ENCODE results near the gene PKD1L1. TPM values are rescaled to one million over a fixed set of nuclear protein-coding genes. Genes with fewer than 3 reads are reported as not detected.

Gene PKD1L1
- total RNA-seq, 1 donor from 2014 or later: 0.05 TPM

DNA sequence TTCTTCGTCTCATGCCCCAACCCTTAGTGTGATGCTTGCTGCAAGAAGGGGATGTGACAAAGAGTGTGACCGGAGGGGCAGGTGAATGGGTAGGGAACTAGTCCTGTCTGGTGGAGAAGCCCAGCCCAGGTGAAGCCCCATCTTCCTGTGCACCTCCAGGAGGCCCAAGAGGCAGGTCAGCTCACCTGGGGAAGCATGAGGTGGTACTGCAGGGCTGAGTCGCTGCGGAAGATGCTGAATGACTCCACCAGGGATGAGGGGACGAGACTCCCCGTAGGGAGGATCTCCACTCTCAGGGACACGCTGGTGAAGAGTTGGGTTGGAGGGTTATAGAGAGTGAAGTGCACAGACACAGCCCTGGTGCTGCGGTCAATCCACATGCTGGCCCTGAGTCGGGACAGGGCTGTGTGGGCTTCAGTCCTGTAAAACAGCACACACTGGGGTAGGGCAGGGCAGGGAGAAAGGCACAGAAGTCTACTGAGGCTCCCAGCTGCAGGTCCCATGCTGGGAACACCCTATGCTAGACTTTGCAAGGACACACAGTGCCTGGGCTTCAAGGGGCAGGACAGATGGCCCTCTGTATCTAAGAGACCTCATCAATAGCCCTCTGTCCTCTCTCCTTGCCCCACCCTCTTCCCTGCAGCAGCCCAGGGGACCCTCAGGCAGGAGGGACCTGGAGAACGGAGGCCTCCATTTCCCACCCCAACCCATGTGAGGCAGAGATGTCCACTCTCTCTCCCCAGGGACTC, 136.5 kb downstream of the PKD1L1 start:
- H3K27me3 Mint-ChIP-seq (ENCODE audit: unreplicated experiment): no peaks in the 10 kb centered on the region
- no peak overlapping the region for H3K4me3 Mint-ChIP-seq (ENCODE audit: unreplicated experiment)
- TF ChIP-seq CTCF (IDR thresholded peaks at IDR 0.05): no peak
- H3K4me1 Mint-ChIP-seq (ENCODE audit: unreplicated experiment): peaks cover 21% of the 10 kb centered on the region
- H3K27ac Mint-ChIP-seq (ENCODE audit: unreplicated experiment): no peak overlapping the region
- no peak for DNase-seq (ENCODE audit: extremely low spot score, unreplicated experiment)
- H3K9me3 Mint-ChIP-seq (ENCODE audit: unreplicated experiment): no peaks in the 10 kb centered on the region
- H3K36me3 Mint-ChIP-seq (ENCODE audit: unreplicated experiment): no peaks in the 10 kb centered on the region

DNA sequence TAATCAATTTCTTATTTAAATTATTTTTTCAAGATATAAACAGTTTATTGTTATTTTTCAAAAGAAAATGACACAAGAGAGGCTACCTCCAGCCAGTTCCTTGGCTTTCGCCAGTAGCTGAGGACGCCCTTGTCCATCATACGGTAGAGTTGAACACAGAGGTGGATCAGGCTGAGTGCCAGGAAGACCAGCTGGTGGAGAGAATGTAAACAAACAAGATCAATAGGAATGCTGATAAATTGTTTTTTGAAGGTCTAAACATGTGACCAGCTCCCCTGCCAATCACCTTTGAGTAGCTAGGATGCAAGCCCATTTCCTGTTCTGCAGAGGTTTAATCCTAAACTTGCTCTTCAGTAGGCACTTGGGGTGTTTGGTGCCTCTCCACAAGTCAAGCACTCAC, 138.9 kb downstream of the PKD1L1 start:
- no peaks in the 10 kb centered on the region for H3K36me3 Mint-ChIP-seq (ENCODE audit: unreplicated experiment)
- H3K27me3 Mint-ChIP-seq (ENCODE audit: unreplicated experiment): no peaks in the 10 kb centered on the region
- no peak for DNase-seq (ENCODE audit: extremely low spot score, unreplicated experiment)
- no peaks in the 10 kb centered on the region for H3K9me3 Mint-ChIP-seq (ENCODE audit: unreplicated experiment)
- no peak for TF ChIP-seq CTCF (IDR thresholded peaks at IDR 0.05)
- no peak overlapping the region for H3K4me3 Mint-ChIP-seq (ENCODE audit: unreplicated experiment)
- H3K4me1 Mint-ChIP-seq (ENCODE audit: unreplicated experiment): peaks cover 3% of the 10 kb centered on the region
- H3K27ac Mint-ChIP-seq (ENCODE audit: unreplicated experiment): no peak overlapping the region

DNA sequence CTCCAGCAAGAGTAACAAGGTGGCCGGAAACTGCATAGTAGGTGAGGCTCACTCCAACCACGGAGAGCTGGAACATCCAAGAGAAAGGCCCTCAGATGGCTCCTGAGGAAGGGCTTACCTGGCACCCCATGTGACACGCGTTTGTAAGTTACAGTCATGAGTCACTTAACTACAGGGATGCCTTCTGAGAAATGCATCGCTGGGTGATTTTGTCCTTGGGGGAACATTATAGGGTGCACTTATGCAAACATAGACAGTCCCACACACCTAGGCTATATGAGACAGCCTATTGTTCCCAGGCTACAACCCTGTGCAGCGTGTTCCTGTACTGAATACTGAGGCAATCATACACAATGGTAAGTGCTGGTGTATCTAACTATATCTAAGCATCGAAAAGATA, 139.9 kb downstream of the PKD1L1 start:
- DNase-seq (ENCODE audit: extremely low spot score, unreplicated experiment): no peak
- no peaks in the 10 kb centered on the region for H3K27me3 Mint-ChIP-seq (ENCODE audit: unreplicated experiment)
- no peaks in the 10 kb centered on the region for H3K36me3 Mint-ChIP-seq (ENCODE audit: unreplicated experiment)
- H3K4me1 Mint-ChIP-seq (ENCODE audit: unreplicated experiment): peaks cover 4% of the 10 kb centered on the region
- no peak overlapping the region for H3K4me3 Mint-ChIP-seq (ENCODE audit: unreplicated experiment)
- H3K9me3 Mint-ChIP-seq (ENCODE audit: unreplicated experiment): no peaks in the 10 kb centered on the region
- no peak for TF ChIP-seq CTCF (IDR thresholded peaks at IDR 0.05)
- H3K27ac Mint-ChIP-seq (ENCODE audit: unreplicated experiment): no peak overlapping the region

DNA sequence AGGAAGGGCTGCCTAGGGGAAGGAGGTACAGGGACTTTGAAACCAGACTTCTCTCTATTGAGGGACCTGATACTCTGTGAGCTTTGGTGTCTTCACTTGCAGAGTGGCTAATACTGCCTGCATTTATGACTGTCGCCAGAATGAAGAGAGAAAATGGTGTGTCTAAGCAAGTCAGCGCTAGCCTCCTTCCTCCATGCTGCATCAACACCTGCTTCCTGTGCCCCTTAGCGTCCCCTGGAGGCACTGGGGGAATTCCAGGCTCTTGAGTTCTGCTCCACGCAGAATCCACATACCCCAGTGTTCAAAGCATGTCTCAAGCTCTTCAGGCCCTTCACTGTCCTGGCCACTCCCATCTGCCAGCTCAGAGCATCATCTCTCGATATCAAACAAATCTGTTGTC, 140.5 kb downstream of the PKD1L1 start:
- Mint-ChIP-seq H3K9me3 (ENCODE audit: unreplicated experiment) (no peaks in the 10 kb centered on the region), H3K27me3 (ENCODE audit: unreplicated experiment) (no peaks in the 10 kb centered on the region), H3K27ac (ENCODE audit: unreplicated experiment) (no peak overlapping the region), H3K4me3 (ENCODE audit: unreplicated experiment) (no peak overlapping the region), H3K36me3 (ENCODE audit: unreplicated experiment) (no peaks in the 10 kb centered on the region), H3K4me1 (ENCODE audit: unreplicated experiment) (peaks cover 4% of the 10 kb centered on the region)
- TF ChIP-seq CTCF (IDR thresholded peaks at IDR 0.05): peak; percentile 9
- DNase-seq (ENCODE audit: extremely low spot score, unreplicated experiment): no peak

DNA sequence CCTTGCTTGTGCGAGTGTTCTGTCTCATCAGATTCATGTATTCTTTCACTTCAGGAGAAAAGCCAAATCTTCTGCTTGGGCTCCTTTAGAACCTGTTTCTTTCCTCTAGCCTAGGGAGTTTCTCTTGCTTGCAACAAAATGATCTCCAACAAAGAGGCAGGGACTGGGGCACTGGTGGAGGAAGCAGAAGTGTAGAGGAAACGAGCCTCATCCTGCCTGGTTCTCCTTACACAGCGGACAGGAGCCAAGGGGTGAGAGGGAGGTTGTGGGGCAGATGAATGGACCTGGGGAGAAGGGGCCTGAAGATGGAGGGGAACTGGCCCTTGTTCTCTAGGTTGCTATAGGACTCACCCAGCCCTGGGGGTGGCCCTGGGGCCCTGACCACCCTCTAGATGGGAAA, 141.1 kb downstream of the PKD1L1 start:
- H3K4me3 Mint-ChIP-seq (ENCODE audit: unreplicated experiment): no peak overlapping the region
- H3K27ac Mint-ChIP-seq (ENCODE audit: unreplicated experiment): no peak overlapping the region
- H3K9me3 Mint-ChIP-seq (ENCODE audit: unreplicated experiment): no peaks in the 10 kb centered on the region
- DNase-seq (ENCODE audit: extremely low spot score, unreplicated experiment): no peak
- no peak for TF ChIP-seq CTCF (IDR thresholded peaks at IDR 0.05)
- H3K4me1 Mint-ChIP-seq (ENCODE audit: unreplicated experiment): peaks cover 4% of the 10 kb centered on the region
- H3K36me3 Mint-ChIP-seq (ENCODE audit: unreplicated experiment): no peaks in the 10 kb centered on the region
- H3K27me3 Mint-ChIP-seq (ENCODE audit: unreplicated experiment): no peaks in the 10 kb centered on the region
